ENCODE data around the gene LETM1. TPM values are rescaled to one million over a fixed set of nuclear protein-coding genes. Genes with fewer than 3 reads are reported as not detected.

The LETM1 gene
- total RNA-seq, 2 donors from 2014 or later: 76.2 to 139 TPM

DNA sequence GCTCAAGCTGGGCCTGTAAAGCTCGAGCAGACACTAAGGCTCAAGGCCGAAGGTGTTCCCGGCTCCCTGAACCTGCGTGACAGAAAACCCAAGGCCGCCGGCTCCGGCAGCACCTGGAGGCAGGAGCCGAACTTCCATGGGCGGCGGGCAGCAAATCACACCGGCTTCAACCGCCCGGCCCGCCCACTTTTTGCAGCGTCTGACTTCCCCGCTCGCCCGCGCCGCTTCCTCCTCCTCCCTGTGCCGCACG, 14.3 kb upstream of the LETM1 start:
- TF ChIP-seq, protein P1, sequence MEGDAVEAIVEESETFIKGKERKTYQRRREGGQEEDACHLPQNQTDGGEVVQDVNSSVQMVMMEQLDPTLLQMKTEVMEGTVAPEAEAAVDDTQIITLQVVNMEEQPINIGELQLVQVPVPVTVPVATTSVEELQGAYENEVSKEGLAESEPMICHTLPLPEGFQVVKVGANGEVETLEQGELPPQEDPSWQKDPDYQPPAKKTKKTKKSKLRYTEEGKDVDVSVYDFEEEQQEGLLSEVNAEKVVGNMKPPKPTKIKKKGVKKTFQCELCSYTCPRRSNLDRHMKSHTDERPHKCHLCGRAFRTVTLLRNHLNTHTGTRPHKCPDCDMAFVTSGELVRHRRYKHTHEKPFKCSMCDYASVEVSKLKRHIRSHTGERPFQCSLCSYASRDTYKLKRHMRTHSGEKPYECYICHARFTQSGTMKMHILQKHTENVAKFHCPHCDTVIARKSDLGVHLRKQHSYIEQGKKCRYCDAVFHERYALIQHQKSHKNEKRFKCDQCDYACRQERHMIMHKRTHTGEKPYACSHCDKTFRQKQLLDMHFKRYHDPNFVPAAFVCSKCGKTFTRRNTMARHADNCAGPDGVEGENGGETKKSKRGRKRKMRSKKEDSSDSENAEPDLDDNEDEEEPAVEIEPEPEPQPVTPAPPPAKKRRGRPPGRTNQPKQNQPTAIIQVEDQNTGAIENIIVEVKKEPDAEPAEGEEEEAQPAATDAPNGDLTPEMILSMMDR (IDR thresholded peaks at IDR 0.05): no peak
- peaks cover 8% of the 10 kb centered on the region for H3K4me1 ChIP-seq
- peak overlapping the region; percentile 83 to 98 for H3K9ac ChIP-seq (ENCODE audit: low read depth in 2 of 2, low read length in 2 of 2)
- H3K27ac ChIP-seq: peak overlapping the region; percentile 100
- DNase-seq: peak; percentile 91
- no peaks in the 10 kb centered on the region for H3K27me3 ChIP-seq
- no peaks in the 10 kb centered on the region for H3K36me3 ChIP-seq
- no peaks in the 10 kb centered on the region for H3K9me3 ChIP-seq
- H3K4me3 ChIP-seq: peak overlapping the region; percentile 75
- intact Hi-C loops (cut with DNase I): no loop called here

DNA sequence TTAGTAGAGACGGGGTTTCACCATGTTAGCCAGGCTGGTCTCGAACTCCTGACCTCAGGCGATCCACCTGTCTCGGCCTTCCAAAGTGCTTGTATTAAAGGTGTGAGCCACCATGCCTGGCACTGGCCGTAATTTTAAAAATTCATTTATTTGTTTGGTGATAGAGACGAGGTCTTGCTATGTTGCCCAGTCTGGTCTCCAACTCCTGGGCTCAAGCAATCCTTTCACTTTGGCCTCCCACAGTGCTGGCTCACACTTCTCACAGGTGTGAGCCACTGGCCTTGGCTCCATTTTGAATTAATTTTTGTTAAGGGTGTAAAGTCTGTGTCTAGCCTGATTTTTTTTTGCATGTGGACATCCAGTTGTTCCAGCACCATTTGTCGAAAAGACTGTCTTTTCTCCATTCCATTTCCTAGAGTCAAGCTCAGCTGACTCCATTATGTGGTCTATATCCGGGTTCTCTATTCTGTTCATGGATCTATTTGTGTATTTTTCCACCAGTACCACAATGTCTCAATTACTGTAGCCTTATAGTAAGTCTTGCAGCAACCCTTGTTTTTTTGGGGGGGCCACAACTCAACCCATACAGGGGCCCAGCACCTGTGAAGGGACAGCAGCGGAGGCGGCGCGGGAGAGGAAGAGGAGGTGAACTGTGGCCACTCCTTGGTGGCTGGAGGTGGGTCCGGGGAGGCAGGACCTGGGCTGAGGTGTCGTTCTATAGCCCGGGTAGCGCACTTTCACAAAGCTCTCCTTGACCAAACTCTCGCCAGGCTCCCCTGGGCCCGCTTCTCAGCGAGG, 13.8 kb upstream of the LETM1 start:
- Histone ChIP-seq H3K36me3 (no peaks in the 10 kb centered on the region), H3K4me1 (peaks cover 8% of the 10 kb centered on the region), H3K9me3 (no peaks in the 10 kb centered on the region), H3K9ac (ENCODE audit: low read depth in 2 of 2, low read length in 2 of 2) (peak overlapping the region; percentile 83 to 98), H3K4me3 (peak overlapping the region; percentile 75), H3K27ac (peak overlapping the region; percentile 100), H3K27me3 (no peaks in the 10 kb centered on the region)
- intact Hi-C loops (cut with DNase I): no loop called here
- no peak for DNase-seq
- TF ChIP-seq, protein P1 (IDR thresholded peaks at IDR 0.05): no peak

DNA sequence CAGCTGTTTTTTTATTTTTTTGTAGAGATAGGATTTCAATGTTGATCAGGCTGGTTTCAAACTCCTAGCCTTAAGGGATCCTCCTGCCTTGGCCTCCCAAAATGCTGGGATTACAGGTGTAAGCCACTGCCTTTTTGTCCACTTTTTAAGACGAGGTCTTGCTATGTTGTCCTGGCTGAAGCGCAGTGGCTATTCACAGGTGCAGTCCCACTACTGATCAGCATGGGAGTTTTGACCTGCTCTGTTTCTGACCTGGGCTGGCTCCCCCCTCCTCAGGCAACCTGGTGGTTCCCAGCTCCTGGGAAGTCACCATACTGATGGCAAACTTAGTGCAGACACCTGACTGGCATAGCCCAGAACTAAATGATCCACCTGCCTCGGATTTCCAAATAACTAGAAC, 13.0 kb upstream of the LETM1 start:
- Histone ChIP-seq H3K27ac (peak overlapping the region; percentile 100), H3K9ac (ENCODE audit: low read depth in 2 of 2, low read length in 2 of 2) (peak overlapping the region in 1 of 2 donors; percentile 55), H3K4me1 (peaks cover 5% of the 10 kb centered on the region), H3K36me3 (no peaks in the 10 kb centered on the region), H3K4me3 (no peak overlapping the region), H3K9me3 (no peaks in the 10 kb centered on the region), H3K27me3 (no peaks in the 10 kb centered on the region)
- TF ChIP-seq, protein P1 (IDR thresholded peaks at IDR 0.05): no peak
- no peak for DNase-seq
- intact Hi-C loops (cut with DNase I): no loop called here

DNA sequence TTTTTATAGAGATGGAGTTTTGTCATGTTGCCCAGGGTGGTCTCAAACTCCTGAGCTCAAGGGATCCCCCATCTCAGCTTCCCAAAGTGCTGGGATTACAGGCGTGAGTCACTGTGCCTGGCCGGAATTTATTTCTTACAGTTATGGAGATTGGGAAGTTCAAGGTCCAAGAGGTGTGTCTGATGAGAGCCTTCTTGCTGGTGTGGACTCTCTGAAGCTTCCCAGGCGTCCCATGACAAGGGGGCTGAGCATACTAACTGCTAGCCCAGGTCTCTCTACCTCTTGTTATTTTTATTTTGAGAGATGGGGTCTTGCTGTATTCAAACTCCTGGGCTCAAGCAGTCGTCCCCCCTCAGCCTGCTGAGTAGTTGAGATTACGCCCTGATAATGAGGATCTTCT, 12.3 kb upstream of the LETM1 start:
- no peaks in the 10 kb centered on the region for H3K9me3 ChIP-seq
- TF ChIP-seq, protein P1 (IDR thresholded peaks at IDR 0.05): no peak

DNA sequence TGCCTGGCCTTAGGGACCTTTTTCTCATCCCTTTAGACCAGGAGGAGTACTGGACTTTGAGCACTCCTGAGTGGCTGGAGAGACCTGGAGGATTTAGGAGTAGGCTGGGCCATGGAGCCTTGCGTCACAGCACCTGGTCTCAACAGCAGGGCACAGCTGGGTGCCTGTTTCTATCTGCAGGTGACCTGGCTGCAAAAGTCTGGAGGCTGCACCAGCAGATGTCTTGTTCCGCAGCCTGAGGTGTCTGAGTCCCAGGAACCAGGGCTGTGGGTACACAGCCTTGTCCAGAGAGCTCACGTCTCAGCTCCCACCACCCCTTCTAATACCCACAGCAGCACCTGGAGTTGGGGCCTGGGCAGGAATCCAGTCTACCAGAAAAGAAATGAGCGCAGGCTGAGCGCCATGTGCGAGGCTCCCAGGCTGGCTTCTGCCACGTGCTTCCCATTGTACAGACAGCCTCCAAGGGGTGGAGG, 10.3 kb upstream of the LETM1 start:
- H3K9me3 ChIP-seq: no peaks in the 10 kb centered on the region
- no peak overlapping the region for H3K9ac ChIP-seq (ENCODE audit: low read depth in 2 of 2, low read length in 2 of 2)
- intact Hi-C loops (cut with DNase I): no loop called here
- no peaks in the 10 kb centered on the region for H3K27me3 ChIP-seq
- H3K27ac ChIP-seq: no peak overlapping the region
- no peak overlapping the region for H3K4me3 ChIP-seq
- H3K36me3 ChIP-seq: no peaks in the 10 kb centered on the region
- TF ChIP-seq, protein P1 (IDR thresholded peaks at IDR 0.05): no peak
- H3K4me1 ChIP-seq: peaks cover 5% of the 10 kb centered on the region
- no peak for DNase-seq

More for the DNA sequence above, 12.3 kb upstream of the LETM1 start:
- peak; percentile 83 for DNase-seq
- H3K9ac ChIP-seq (ENCODE audit: low read depth in 2 of 2, low read length in 2 of 2): peak overlapping the region in 1 of 2 donors; percentile 55
- intact Hi-C loops (cut with DNase I): no loop called here
- H3K27me3 ChIP-seq: no peaks in the 10 kb centered on the region
- H3K36me3 ChIP-seq: no peaks in the 10 kb centered on the region
- peak overlapping the region; percentile 100 for H3K27ac ChIP-seq
- H3K4me3 ChIP-seq: no peak overlapping the region
- H3K4me1 ChIP-seq: peaks cover 5% of the 10 kb centered on the region

Measured in colonic mucosa (tissue), 4 donors.